HG02763 (cell line): Measurements from ENCODE around the gene GRAMD2A.
"Not testable (repeated sequence)": the region's sequence is repeated elsewhere in the genome, so short reads cannot be mapped to it uniquely, and the experiment has no call there.

Experiments used
- ATAC-seq: cut with Tn5 transposase; IDR thresholded peaks from one replicate; pipeline ENCODE4 v1.9.1; 2021; ENCODE audit warnings: mild to moderate bottlenecking, moderate library complexity; ENCODE audit not compliant: unreplicated experiment

Gene GRAMD2A

GRCh38 chr15:72189250-72189902 lies 8.2 kb downstream of the GRAMD2A start:
- ATAC-seq = no peak

GRCh38 chr15:72184165-72184811 lies 13.3 kb downstream of the GRAMD2A start:
- no peak for ATAC-seq

GRCh38 chr15:72183781-72184164 lies 13.8 kb downstream of the GRAMD2A start:
- no peak for ATAC-seq

GRCh38 chr15:72182673-72183072 lies 14.9 kb downstream of the GRAMD2A start:
- no peak for ATAC-seq

- ATAC-seq = no peak
Measured at GRCh38 chr15:72182244-72182643, 15.3 kb downstream of the GRAMD2A start.

GRCh38 chr15:72180761-72181324 lies 16.7 kb downstream of the GRAMD2A start:
- ATAC-seq = no peak

GRCh38 chr15:72179950-72180581 lies 17.5 kb downstream of the GRAMD2A start:
- no peak for ATAC-seq

- no peak for ATAC-seq
Measured at GRCh38 chr15:72178976-72179585, 18.5 kb downstream of the GRAMD2A start.

- ATAC-seq = no peak
Measured at GRCh38 chr15:72176743-72177142, 20.8 kb downstream of the GRAMD2A start.

- ATAC-seq = no peak
Measured at GRCh38 chr15:72176159-72176558, 21.4 kb downstream of the GRAMD2A start.

- no peak for ATAC-seq
Measured at GRCh38 chr15:72175186-72176044, 22.2 kb downstream of the GRAMD2A start.

GRCh38 chr15:72174551-72175165 lies 22.9 kb downstream of the GRAMD2A start:
- no peak for ATAC-seq

GRCh38 chr15:72173864-72174550 lies 23.6 kb downstream of the GRAMD2A start:
- ATAC-seq = no peak

GRCh38 chr15:72173401-72173800 lies 24.2 kb downstream of the GRAMD2A start:
- no peak for ATAC-seq

GRCh38 chr15:72172796-72173195 lies 24.8 kb downstream of the GRAMD2A start:
- ATAC-seq = no peak

- not testable (repeated sequence) for ATAC-seq
Measured at GRCh38 chr15:72171978-72172377, 25.6 kb downstream of the GRAMD2A start.

GRCh38 chr15:72170691-72171090 lies 26.9 kb downstream of the GRAMD2A start:
- ATAC-seq = no peak

GRCh38 chr15:72169921-72170611 lies 27.5 kb downstream of the GRAMD2A start:
- no peak for ATAC-seq
